IMR-90 (cell line): Measurements from ENCODE around the gene CREB5. TPM values are rescaled to one million over a fixed set of nuclear protein-coding genes. Genes with fewer than 3 reads are reported as not detected.

Experiments used
- ATAC-seq: fragments of 200-7000 bp; cut with Tn5 transposase; 2 replicates; pipeline ENCODE4 v1.9.1; 2020; ENCODE audit warnings: low read depth, mild to moderate bottlenecking, moderate library complexity
- BruUV-seq: library from RNA; stranded (reverse); fragments of 400-500 nt; replicated peaks from 2 replicates; lab custom pipeline; 2021; lab: Mats Ljungman, UMichigan
- CTCF ChIA-PET: fragments of 300-600 bp; formaldehyde crosslinking; extraction: SDS; loops from one replicate; lab custom pipeline; 2021; ENCODE audit warnings: antibody characterized with exemption; lab: Yijun Ruan, JAX
- POLR2A ChIA-PET: fragments of 300-600 bp; sonication (Branson Sonifier 250); formaldehyde crosslinking; loops from one replicate; lab custom pipeline; 2022; ENCODE audit warnings: antibody characterized with exemption; ENCODE audit not compliant: unreplicated experiment; lab: Charles Lee
- DNase-seq: peaks from one replicate; pipeline ENCODE4 v3.0.0; 2013
- H2AFZ ChIP-seq: replicated peaks from 2 replicates; pipeline ENCODE3; 2013; ENCODE audit warnings: low read length, mild to moderate bottlenecking; ENCODE audit not compliant: poor library complexity
- H2AK5ac ChIP-seq: 2 replicates; pipeline ENCODE4 v1.6.1; 2013; ENCODE audit warnings: low read depth, low read length, inconsistent platforms
- H2AK9ac ChIP-seq: replicated peaks from 2 replicates; pipeline ENCODE3; 2013; ENCODE audit warnings: mild to moderate bottlenecking, low read depth, low read length, moderate library complexity; ENCODE audit not compliant: poor library complexity
- H2BK120ac ChIP-seq: 2 replicates; pipeline ENCODE4 v1.6.1; 2013; ENCODE audit warnings: low read depth, low read length, inconsistent platforms
- H2BK15ac ChIP-seq: 3 replicates; pipeline ENCODE4 v1.6.1; 2013; ENCODE audit warnings: low read depth, low read length, inconsistent platforms
- H2BK20ac ChIP-seq: 2 replicates; pipeline ENCODE4 v1.6.1; 2013; ENCODE audit warnings: low read depth, mild to moderate bottlenecking, inconsistent platforms, low read length, moderate library complexity
- H2BK5ac ChIP-seq: 2 replicates; pipeline ENCODE4 v1.6.1; 2013; ENCODE audit warnings: mild to moderate bottlenecking, low read depth, low read length, inconsistent platforms; ENCODE audit not compliant: poor library complexity, severe bottlenecking
- H3K14ac ChIP-seq: replicated peaks from 2 replicates; pipeline ENCODE4 v1.6.1; 2013; ENCODE audit warnings: low read depth, low read length, inconsistent platforms
- H3K18ac ChIP-seq: 2 replicates; pipeline ENCODE4 v1.6.1; 2013; ENCODE audit warnings: low read depth, low read length, control low read depth
- H3K23ac ChIP-seq: 2 replicates; pipeline ENCODE4 v1.6.1; 2013; ENCODE audit warnings: low read depth, low read length, inconsistent platforms
- H3K27ac ChIP-seq: 2 replicates; pipeline ENCODE4 v1.5.1; 2013; ENCODE audit warnings: mild to moderate bottlenecking, control low read depth, low read length; ENCODE audit not compliant: insufficient read depth
- H3K27me3 ChIP-seq: 2 replicates; pipeline ENCODE4 v1.6.1; 2013; ENCODE audit warnings: low read length; ENCODE audit not compliant: control insufficient read depth, insufficient read depth
- H3K36me3 ChIP-seq: 2 replicates; pipeline ENCODE4 v1.6.1; 2013; ENCODE audit warnings: low read length, mixed read lengths; ENCODE audit not compliant: control insufficient read depth, insufficient read depth
- H3K4ac ChIP-seq: 2 replicates; pipeline ENCODE4 v1.6.1; 2013; ENCODE audit warnings: low read depth, low read length, inconsistent platforms
- H3K4me1 ChIP-seq: 2 replicates; pipeline ENCODE4 v1.6.1; 2013; ENCODE audit warnings: low read length, mixed read lengths; ENCODE audit not compliant: control insufficient read depth, insufficient read depth
- H3K4me2 ChIP-seq: 2 replicates; pipeline ENCODE4 v1.6.1; 2013; ENCODE audit warnings: low read depth, mild to moderate bottlenecking, control low read depth, low read length, moderate library complexity
- H3K4me3 ChIP-seq: 2 replicates; pipeline ENCODE4 v1.5.1; 2013; ENCODE audit warnings: low read depth, mild to moderate bottlenecking, control low read depth, low read length, moderate library complexity; ENCODE audit not compliant: insufficient read depth
- H3K56ac ChIP-seq: 2 replicates; pipeline ENCODE4 v1.6.1; 2013; ENCODE audit warnings: low read length, inconsistent platforms; ENCODE audit not compliant: insufficient read depth; ENCODE audit errors: extremely low read depth
- H3K79me1 ChIP-seq, 2 experiments: 2 replicates each; pipeline ENCODE4 v1.6.1; 2013; ENCODE audit warnings: low read length in 2 of 2, inconsistent platforms in 1 of 2, low read depth in 1 of 2
- H3K9ac ChIP-seq: 2 replicates; pipeline ENCODE4 v1.6.1; 2013; ENCODE audit warnings: low read depth, low read length, control low read depth
- H3K9me1 ChIP-seq: 2 replicates; pipeline ENCODE4 v1.6.1; 2013; ENCODE audit warnings: low read length, inconsistent platforms; ENCODE audit not compliant: insufficient read depth
- H3K9me3 ChIP-seq: 2 replicates; pipeline ENCODE4 v1.6.1; 2013; ENCODE audit warnings: low read length; ENCODE audit not compliant: control insufficient read depth, insufficient read depth
- H4K20me1 ChIP-seq: 2 replicates; pipeline ENCODE4 v1.6.1; 2013; ENCODE audit warnings: low read length, inconsistent platforms; ENCODE audit not compliant: insufficient read depth
- H4K5ac ChIP-seq: 2 replicates; pipeline ENCODE4 v1.6.1; 2013; ENCODE audit warnings: mild to moderate bottlenecking, low read depth, low read length, control low read depth
- H4K8ac ChIP-seq, 2 experiments: 2 replicates each; pipeline ENCODE4 v1.6.1; 2013; ENCODE audit warnings: low read depth in 2 of 2, low read length in 2 of 2, control low read depth in 1 of 2, inconsistent platforms in 1 of 2
- H4K91ac ChIP-seq: 2 replicates; pipeline ENCODE4 v1.6.1; 2013; ENCODE audit warnings: low read depth, low read length, inconsistent platforms; ENCODE audit not compliant: insufficient read depth
- CEBPB ChIP-seq: IDR thresholded peaks from 2 replicates; pipeline ENCODE4 v1.6.1; 2012; ENCODE audit warnings: low read depth, low read length, improper control_type of control experiment
- CHD1 ChIP-seq: IDR thresholded peaks from 2 replicates; pipeline ENCODE4 v1.6.1; 2012; ENCODE audit warnings: low read depth, low read length, improper control_type of control experiment
- FOS ChIP-seq: fragments of 150-350 bp; IDR thresholded peaks from 2 replicates; pipeline ENCODE4 v1.6.1; 2016; ENCODE audit warnings: low read depth, low read length
- MAFK ChIP-seq: IDR thresholded peaks from 2 replicates; pipeline ENCODE4 v1.6.1; 2012; ENCODE audit warnings: low read depth, low read length, improper control_type of control experiment
- MAZ ChIP-seq: IDR thresholded peaks from 2 replicates; pipeline ENCODE4 v1.6.1; 2012; ENCODE audit warnings: low read depth, mild to moderate bottlenecking, low read length, improper control_type of control experiment, moderate library complexity, borderline replicate concordance
- MXI1 ChIP-seq: IDR thresholded peaks from 2 replicates; pipeline ENCODE4 v1.6.1; 2012; ENCODE audit warnings: low read depth, mild to moderate bottlenecking, low read length, moderate library complexity, borderline replicate concordance
- NFE2L2 ChIP-seq: fragments of 150-350 bp; IDR thresholded peaks from 2 replicates; pipeline ENCODE4 v1.6.1; 2016; ENCODE audit warnings: low read depth, mild to moderate bottlenecking, low read length
- POLR2A ChIP-seq: IDR thresholded peaks from 2 replicates; pipeline ENCODE4 v1.6.1; 2012; ENCODE audit warnings: mild to moderate bottlenecking, low read depth, low read length
- RAD21 ChIP-seq: IDR thresholded peaks from 2 replicates; pipeline ENCODE4 v1.6.1; 2012; ENCODE audit warnings: low read length, improper control_type of control experiment
- RCOR1 ChIP-seq: IDR thresholded peaks from 2 replicates; pipeline ENCODE4 v1.6.1; 2012; ENCODE audit warnings: mild to moderate bottlenecking, low read length, improper control_type of control experiment; ENCODE audit not compliant: insufficient replicate concordance
- RFX5 ChIP-seq: IDR thresholded peaks from 2 replicates; pipeline ENCODE4 v1.8.0; 2012; ENCODE audit warnings: low read depth, mild to moderate bottlenecking, low read length, moderate library complexity
- SMC3 ChIP-seq: fragments of 150-350 bp; IDR thresholded peaks from 2 replicates; pipeline ENCODE4 v1.6.1; 2016; ENCODE audit warnings: low read depth, mild to moderate bottlenecking, antibody characterized with exemption, low read length, moderate library complexity
- WGBS, 2 experiments: methylation state at CpG; one replicate each; pipeline versions ENCODE4 v1.1.5 to v1.1.7; 2013; ENCODE audit warnings: missing lambda C conversion rate in 2 of 2; ENCODE audit not compliant: insufficient read length in 1 of 2; ENCODE audit errors: extremely low coverage in 2 of 2; 5-methylcytosine and 5-hydroxymethylcytosine counted together
- dilution Hi-C: fragments of 300-500 bp; cut with HindIII; formaldehyde crosslinking; loops from one replicate; pipeline ENCODE4 v1.14.3; 2018; ENCODE audit warnings: low sequenced_read_pairs; ENCODE audit not compliant: unreplicated experiment
- in situ Hi-C: fragments of 300-500 bp; cut with MboI; formaldehyde crosslinking; loops from 3 replicates; pipeline ENCODE4 v1.14.3; 2019; ENCODE audit warnings: low sequenced_read_pairs, inconsistent platforms, mixed read lengths
- intact Hi-C: fragments of 100-400 bp; cut with micrococcal nuclease; formaldehyde crosslinking; loops from 2 replicates; pipeline ENCODE4 v1.10.0; 2022
- polyA plus RNA-seq, 3 experiments: library from polyadenylated mRNA; depleted of rRNA; stranded (reverse); fragments of >200 nt; gene quantifications; 2 replicates each; pipeline ENCODE4 v1.2.3, GENCODE V29; 2012; ENCODE audit warnings: low replicate concordance in 1 of 3
- total RNA-seq: library from RNA; depleted of rRNA; stranded (reverse); fragments of >200 nt; gene quantifications from 2 replicates; pipeline ENCODE4 v1.2.3, GENCODE V29; 2012
- TF ChIP-seq, protein P1 (sequence below): conservative IDR thresholded peaks from 2 replicates; pipeline ENCODE4 v1.5.1; 2012; ENCODE audit warnings: mild to moderate bottlenecking, low read depth, low read length, improper control_type of control experiment
- TF ChIP-seq, protein P2 (sequence below): fragments of 150-350 bp; IDR thresholded peaks from 2 replicates; pipeline ENCODE4 v1.6.1; 2017; ENCODE audit warnings: mild to moderate bottlenecking, antibody characterized with exemption, low read length, low read depth

CREB5 gene
- total and polyA plus RNA-seq, 2 of the 4 experiments (the other 2 are of a cell fraction), result 7.3 to 13.1 TPM

DNA sequence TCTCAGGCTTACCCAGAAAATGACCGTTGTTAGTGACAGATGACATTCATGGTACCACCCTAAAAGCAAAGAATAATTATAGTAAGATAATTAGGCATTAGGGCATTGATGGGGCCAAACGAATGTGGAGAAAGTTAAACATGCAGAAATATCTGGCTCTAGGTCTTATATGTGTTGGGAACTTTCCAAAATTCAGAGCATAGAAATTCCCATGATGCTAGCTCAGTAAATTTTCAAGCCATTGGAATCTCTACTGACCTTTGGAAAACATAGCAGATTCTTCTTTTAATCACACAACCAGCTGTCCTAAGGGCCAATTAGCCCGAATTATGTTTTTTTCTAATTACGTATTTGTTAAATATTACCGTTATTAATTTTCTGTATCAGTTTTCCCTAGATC, 136.1 kb downstream of the CREB5 start:
- no peak overlapping the region for H3K56ac ChIP-seq
- H2AK9ac ChIP-seq, result no peak overlapping the region
- H3K4me3 ChIP-seq, result no peak overlapping the region
- no peak overlapping the region for H2BK15ac ChIP-seq
- H4K8ac ChIP-seq, result no peak overlapping the region
- no peak overlapping the region for H2BK5ac ChIP-seq
- DNase-seq (no peak), ATAC-seq (no peak)
- H3K18ac ChIP-seq, result no peak overlapping the region
- peaks cover 2% of the 10 kb centered on the region for H3K9me3 ChIP-seq
- no peak overlapping the region for H2AFZ ChIP-seq
- TF ChIP-seq NFE2L2, result no peak
- no peak for TF ChIP-seq MAZ
- TF ChIP-seq FOS, result no peak
- no peak for TF ChIP-seq RCOR1
- TF ChIP-seq, protein P1, sequence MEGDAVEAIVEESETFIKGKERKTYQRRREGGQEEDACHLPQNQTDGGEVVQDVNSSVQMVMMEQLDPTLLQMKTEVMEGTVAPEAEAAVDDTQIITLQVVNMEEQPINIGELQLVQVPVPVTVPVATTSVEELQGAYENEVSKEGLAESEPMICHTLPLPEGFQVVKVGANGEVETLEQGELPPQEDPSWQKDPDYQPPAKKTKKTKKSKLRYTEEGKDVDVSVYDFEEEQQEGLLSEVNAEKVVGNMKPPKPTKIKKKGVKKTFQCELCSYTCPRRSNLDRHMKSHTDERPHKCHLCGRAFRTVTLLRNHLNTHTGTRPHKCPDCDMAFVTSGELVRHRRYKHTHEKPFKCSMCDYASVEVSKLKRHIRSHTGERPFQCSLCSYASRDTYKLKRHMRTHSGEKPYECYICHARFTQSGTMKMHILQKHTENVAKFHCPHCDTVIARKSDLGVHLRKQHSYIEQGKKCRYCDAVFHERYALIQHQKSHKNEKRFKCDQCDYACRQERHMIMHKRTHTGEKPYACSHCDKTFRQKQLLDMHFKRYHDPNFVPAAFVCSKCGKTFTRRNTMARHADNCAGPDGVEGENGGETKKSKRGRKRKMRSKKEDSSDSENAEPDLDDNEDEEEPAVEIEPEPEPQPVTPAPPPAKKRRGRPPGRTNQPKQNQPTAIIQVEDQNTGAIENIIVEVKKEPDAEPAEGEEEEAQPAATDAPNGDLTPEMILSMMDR, result no peak
- TF ChIP-seq POLR2A, result no peak
- TF ChIP-seq CHD1, result no peak
- TF ChIP-seq, protein P2, sequence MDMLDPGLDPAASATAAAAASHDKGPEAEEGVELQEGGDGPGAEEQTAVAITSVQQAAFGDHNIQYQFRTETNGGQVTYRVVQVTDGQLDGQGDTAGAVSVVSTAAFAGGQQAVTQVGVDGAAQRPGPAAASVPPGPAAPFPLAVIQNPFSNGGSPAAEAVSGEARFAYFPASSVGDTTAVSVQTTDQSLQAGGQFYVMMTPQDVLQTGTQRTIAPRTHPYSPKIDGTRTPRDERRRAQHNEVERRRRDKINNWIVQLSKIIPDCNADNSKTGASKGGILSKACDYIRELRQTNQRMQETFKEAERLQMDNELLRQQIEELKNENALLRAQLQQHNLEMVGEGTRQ, result no peak
- TF ChIP-seq MAFK, result no peak
- TF ChIP-seq CEBPB, result no peak
- TF ChIP-seq MXI1, result no peak
- no peak for TF ChIP-seq RAD21
- no peak for TF ChIP-seq SMC3
- TF ChIP-seq RFX5, result no peak
- H4K5ac ChIP-seq, result no peak overlapping the region
- no peaks in the 10 kb centered on the region for H3K9me1 ChIP-seq
- H3K23ac ChIP-seq, result no peak overlapping the region
- in situ Hi-C loops, result no loop called here
- no peak overlapping the region for H3K9ac ChIP-seq
- H3K27me3 ChIP-seq, result no peaks in the 10 kb centered on the region
- WGBS, 2 experiments, result no CpG with 5 or more reads among the region's 5 CpGs
- H3K27ac ChIP-seq, result no peak overlapping the region
- H2AK5ac ChIP-seq, result no peak overlapping the region
- CTCF ChIA-PET, result interaction anchor here (1.2 kb wide), 1 partner anchor 11 kb away, joined by 3 read pairs; no protein-coding TSS in a partner anchor
- no peaks in the 10 kb centered on the region for H3K36me3 ChIP-seq
- no peak overlapping the region for H3K4me2 ChIP-seq
- H3K4me1 ChIP-seq, result peaks cover 2% of the 10 kb centered on the region; the same call in 1 of the 2 replicates
- dilution Hi-C loops, result no loop called here
- H2BK120ac ChIP-seq, result no peak overlapping the region
- no peak overlapping the region for H3K4ac ChIP-seq
- no peak overlapping the region for H4K91ac ChIP-seq
- intact Hi-C loops, result no loop called here
- BruUV-seq, result no TSS peak
- H3K14ac ChIP-seq, result no peak overlapping the region
- H4K20me1 ChIP-seq, result no peaks in the 10 kb centered on the region
- POLR2A ChIA-PET, result no interaction called here
- H3K79me1 ChIP-seq, result no peaks in the 10 kb centered on the region
- H2BK20ac ChIP-seq, result no peak overlapping the region
